GM10266 (cell line): ENCODE measurements around the gene BMX.

Source experiments
- DNase-seq: peaks from one replicate; pipeline ENCODE4 v3.0.0; 2012; ENCODE audit errors: extremely low spot score
- TF ChIP-seq, protein P1 (sequence below): IDR thresholded peaks from 2 replicates; pipeline ENCODE4 v1.5.1; 2012; ENCODE audit warnings: mild to moderate bottlenecking, low read depth; ENCODE audit not compliant: control insufficient read depth, insufficient read depth; ENCODE audit errors: missing control alignments

BMX gene

DNA sequence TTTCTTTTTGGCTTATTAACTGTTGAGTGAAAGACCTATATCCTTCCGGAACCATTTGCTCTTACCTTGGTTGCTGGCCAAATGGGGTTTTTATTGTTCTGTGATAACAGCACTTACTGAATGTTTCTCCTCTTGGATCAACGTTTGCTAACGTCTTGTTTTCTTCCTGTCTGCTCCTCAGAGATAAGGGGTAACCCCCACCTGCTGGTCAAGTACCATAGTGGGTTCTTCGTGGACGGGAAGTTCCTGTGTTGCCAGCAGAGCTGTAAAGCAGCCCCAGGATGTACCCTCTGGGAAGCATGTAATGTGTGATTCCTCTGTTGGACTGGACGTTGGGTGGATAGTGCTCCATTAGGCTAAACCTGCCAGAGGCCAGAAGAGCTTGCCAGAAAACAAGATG, 15.3 kb downstream of the BMX start:
- no peak for DNase-seq
- TF ChIP-seq, protein P1, sequence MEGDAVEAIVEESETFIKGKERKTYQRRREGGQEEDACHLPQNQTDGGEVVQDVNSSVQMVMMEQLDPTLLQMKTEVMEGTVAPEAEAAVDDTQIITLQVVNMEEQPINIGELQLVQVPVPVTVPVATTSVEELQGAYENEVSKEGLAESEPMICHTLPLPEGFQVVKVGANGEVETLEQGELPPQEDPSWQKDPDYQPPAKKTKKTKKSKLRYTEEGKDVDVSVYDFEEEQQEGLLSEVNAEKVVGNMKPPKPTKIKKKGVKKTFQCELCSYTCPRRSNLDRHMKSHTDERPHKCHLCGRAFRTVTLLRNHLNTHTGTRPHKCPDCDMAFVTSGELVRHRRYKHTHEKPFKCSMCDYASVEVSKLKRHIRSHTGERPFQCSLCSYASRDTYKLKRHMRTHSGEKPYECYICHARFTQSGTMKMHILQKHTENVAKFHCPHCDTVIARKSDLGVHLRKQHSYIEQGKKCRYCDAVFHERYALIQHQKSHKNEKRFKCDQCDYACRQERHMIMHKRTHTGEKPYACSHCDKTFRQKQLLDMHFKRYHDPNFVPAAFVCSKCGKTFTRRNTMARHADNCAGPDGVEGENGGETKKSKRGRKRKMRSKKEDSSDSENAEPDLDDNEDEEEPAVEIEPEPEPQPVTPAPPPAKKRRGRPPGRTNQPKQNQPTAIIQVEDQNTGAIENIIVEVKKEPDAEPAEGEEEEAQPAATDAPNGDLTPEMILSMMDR = no peak

- TF ChIP-seq, protein P1 = no peak
- DNase-seq = no peak
Measured at GRCh38 chrX:15522464-15522863, 21.9 kb downstream of the BMX start.

DNA sequence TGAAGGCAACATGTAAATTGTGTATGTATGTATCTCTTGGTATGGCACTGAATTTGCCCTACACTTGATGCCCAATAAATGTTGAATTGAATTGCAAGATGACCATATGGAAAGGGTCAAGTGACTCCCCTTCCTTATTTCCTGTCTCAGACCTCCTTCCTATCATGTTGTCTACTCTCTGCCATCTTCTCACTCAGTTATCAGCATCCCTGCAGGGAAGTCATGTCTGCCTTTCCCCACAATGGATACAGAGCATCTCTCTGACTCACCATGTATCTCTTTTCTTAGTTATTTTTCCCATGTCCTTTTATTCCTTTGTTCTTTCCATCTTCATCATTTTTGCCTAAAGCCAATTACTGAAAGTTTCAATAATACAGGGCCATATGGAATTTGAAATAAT, 22.5 kb downstream of the BMX start:
- TF ChIP-seq, protein P1 = no peak
- DNase-seq = no peak

GRCh38 chrX:15524417-15524816, 23.8 kb downstream of the BMX start:
- no peak for DNase-seq

DNA sequence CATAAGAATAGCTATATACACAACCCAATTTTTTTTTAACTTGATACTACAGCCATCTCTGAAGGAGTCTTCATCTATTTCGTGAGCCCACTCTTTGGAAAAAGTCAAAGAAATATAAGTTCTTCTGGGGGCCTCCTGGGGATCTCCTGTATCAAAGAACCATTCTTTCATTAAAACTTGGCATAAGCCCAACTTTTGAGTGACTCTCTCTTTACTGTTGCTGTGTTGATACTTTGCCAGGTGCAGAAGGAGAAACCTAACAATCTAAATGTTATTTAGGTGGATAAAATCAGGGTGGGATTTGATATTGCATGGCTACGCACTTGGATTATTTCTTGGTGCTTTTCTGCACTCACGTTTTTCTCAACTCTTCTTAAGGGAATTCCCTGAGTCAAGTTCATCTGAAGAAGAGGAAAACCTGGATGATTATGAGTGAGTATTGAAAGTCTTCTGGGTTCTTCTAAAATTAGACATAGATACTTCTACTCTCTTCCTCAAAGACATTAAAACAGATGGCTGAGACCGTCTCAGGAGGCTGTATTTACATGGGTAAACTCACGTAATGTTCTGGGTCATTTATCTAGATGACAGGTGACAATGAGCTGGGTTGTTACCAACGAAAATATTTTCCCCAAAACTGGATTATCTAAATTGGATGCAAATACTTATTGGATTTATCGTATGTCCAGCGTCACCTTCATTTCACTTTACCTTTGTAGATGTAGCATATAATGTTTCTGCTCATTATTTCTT, 25.2 kb downstream of the BMX start:
- no peak for DNase-seq
- TF ChIP-seq, protein P1 = no peak

More at GRCh38 chrX:15524417-15524816, 23.8 kb downstream of the BMX start:
- TF ChIP-seq, protein P1 = no peak

DNA sequence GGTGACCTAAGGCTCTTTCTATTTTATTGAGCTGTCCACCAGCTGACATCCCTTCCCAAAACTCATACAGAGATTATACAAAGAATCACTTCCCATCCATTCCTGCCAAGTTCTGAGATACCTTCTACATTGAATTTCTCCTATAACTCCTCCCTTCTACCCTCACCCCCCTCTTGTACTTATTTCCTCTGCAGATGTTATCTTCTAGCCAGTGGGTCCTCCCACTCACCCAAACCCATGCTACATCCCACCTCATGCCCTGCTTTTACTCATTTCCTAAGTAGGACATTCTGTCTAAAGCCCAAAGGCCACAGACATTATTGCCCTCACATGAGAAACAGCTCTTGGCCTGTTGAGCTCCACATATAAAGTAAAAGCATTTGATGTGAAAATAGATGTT, 28.6 kb downstream of the BMX start:
- TF ChIP-seq, protein P1 = no peak
- DNase-seq = no peak

- no peak for DNase-seq
- TF ChIP-seq, protein P1 = no peak
Measured at GRCh38 chrX:15530318-15530717, 29.7 kb downstream of the BMX start.
